H1 (cell line): ENCODE data around the gene IRF8. TPM values are rescaled to one million over a fixed set of nuclear protein-coding genes. Genes with fewer than 3 reads are reported as not detected.

Experiments
- CTCF ChIA-PET: fragments of 300-600 bp; sonication (Branson Sonifier 250); formaldehyde crosslinking; loops from one replicate; lab custom pipeline; 2021; ENCODE audit not compliant: partially characterized antibody; lab: Charles Lee
- POLR2A ChIA-PET: fragments of 300-600 bp; sonication (Branson Sonifier 250); formaldehyde crosslinking; loops from one replicate; lab custom pipeline; 2021; ENCODE audit warnings: inconsistent platforms; ENCODE audit not compliant: partially characterized antibody; lab: Charles Lee
- DNase-seq, 2 experiments: peaks; one replicate each; pipeline versions ENCODE4 v3.0.0 to v3.0.0-alpha.2; 2010 to 2022; ENCODE audit warnings: low spot score in 2 of 2, low read depth in 1 of 2, mixed read lengths in 1 of 2
- FAIRE-seq: peaks from 2 replicates; lab custom pipeline; 2011; peaks lifted over from hg19 to GRCh38; lab: Jason Lieb, UNC
- H2AFZ ChIP-seq: 2 replicates; pipeline ENCODE4 v1.8.1; 2012; ENCODE audit warnings: low read length, inconsistent platforms
- H2AK5ac ChIP-seq: 2 replicates; pipeline ENCODE4 v1.6.1; 2013; ENCODE audit warnings: low read depth, low read length
- H2BK120ac ChIP-seq: replicated peaks from 2 replicates; pipeline ENCODE3; 2013; ENCODE audit warnings: low read depth, low read length, inconsistent platforms
- H2BK12ac ChIP-seq: 2 replicates; pipeline ENCODE4 v1.6.1; 2013; ENCODE audit warnings: low read depth, low read length
- H2BK15ac ChIP-seq: 2 replicates; pipeline ENCODE4 v1.6.1; 2013; ENCODE audit warnings: low read length
- H2BK20ac ChIP-seq: 2 replicates; pipeline ENCODE4 v1.6.1; 2013; ENCODE audit warnings: low read length
- H2BK5ac ChIP-seq: 2 replicates; pipeline ENCODE4 v1.6.1; 2013; ENCODE audit warnings: low read depth, low read length
- H3K14ac ChIP-seq: 2 replicates; pipeline ENCODE4 v1.6.1; 2013; ENCODE audit warnings: inconsistent platforms; ENCODE audit not compliant: insufficient read length
- H3K18ac ChIP-seq: 2 replicates; pipeline ENCODE4 v1.6.1; 2013; ENCODE audit warnings: low read length; ENCODE audit errors: extremely low read depth
- H3K23ac ChIP-seq: 2 replicates; pipeline ENCODE4 v1.6.1; 2013; ENCODE audit warnings: inconsistent platforms; ENCODE audit not compliant: insufficient read length
- H3K23me2 ChIP-seq: 2 replicates; pipeline ENCODE4 v1.6.1; 2013; ENCODE audit warnings: low read depth, low read length
- H3K27ac ChIP-seq: 2 replicates; pipeline ENCODE4 v1.6.1; 2011; ENCODE audit warnings: low read depth, low read length, inconsistent platforms
- H3K27me3 ChIP-seq, 4 experiments: replicated peaks in 1 of 4; 1 replicate in 1 of 4; 2 replicates in 3 of 4; pipeline versions ENCODE4 v1.6.1 to v1.8.1; 2011 to 2013; ENCODE audit warnings: low read length in 3 of 4, mild to moderate bottlenecking in 3 of 4, inconsistent platforms in 2 of 4, mixed read lengths in 2 of 4, moderate library complexity in 1 of 4; ENCODE audit not compliant: control insufficient read depth in 3 of 4, insufficient read depth in 3 of 4; ENCODE audit errors: extremely low read depth in 1 of 4
- H3K36me3 ChIP-seq, 4 experiments: 2 replicates each; pipeline versions ENCODE4 v1.6.1 to v1.8.1; 2011 to 2013; ENCODE audit warnings: mild to moderate bottlenecking in 4 of 4, low read length in 3 of 4, moderate library complexity in 2 of 4, control low read depth in 1 of 4, inconsistent platforms in 1 of 4; ENCODE audit not compliant: insufficient read depth in 4 of 4, control insufficient read depth in 2 of 4
- H3K4ac ChIP-seq: replicated peaks from 2 replicates; pipeline ENCODE3; 2013; ENCODE audit warnings: low read length, low read depth, mixed read lengths, inconsistent platforms; ENCODE audit not compliant: insufficient read length
- H3K4me1 ChIP-seq, 4 experiments: replicated peaks in 1 of 4; 1 replicate in 1 of 4; 2 replicates in 3 of 4; pipeline versions ENCODE4 v1.6.1 to v1.8.1; 2011 to 2013; ENCODE audit warnings: low read length in 3 of 4, inconsistent platforms in 2 of 4, mixed read lengths in 1 of 4; ENCODE audit not compliant: insufficient read depth in 4 of 4, control insufficient read depth in 3 of 4
- H3K4me2 ChIP-seq, 2 experiments: 2 replicates each; pipeline versions ENCODE4 v1.6.1 to v1.8.1; 2011 to 2013; ENCODE audit warnings: low read depth in 2 of 2, low read length in 2 of 2, control low read depth in 1 of 2, inconsistent platforms in 1 of 2, mild to moderate bottlenecking in 1 of 2; ENCODE audit not compliant: insufficient read depth in 1 of 2
- H3K4me3 ChIP-seq, 4 experiments: fragments of 200-600, 300-600 bp in 1 of 4; sonication (generic), shearing (Covaris generic), sonication (Bioruptor Twin) in 1 of 4; 2 replicates each; pipeline versions ENCODE4 v1.5.1 to v1.8.1; 2011 to 2016; ENCODE audit warnings: low read length in 4 of 4, low read depth in 3 of 4, control low read depth in 2 of 4, inconsistent platforms in 2 of 4, mild to moderate bottlenecking in 2 of 4, mixed read lengths in 1 of 4, moderate library complexity in 1 of 4; ENCODE audit not compliant: insufficient read depth in 2 of 4; ENCODE audit errors: extremely low read depth in 1 of 4
- H3K56ac ChIP-seq: replicated peaks from 2 replicates; pipeline ENCODE3; 2013; ENCODE audit warnings: low read depth, mild to moderate bottlenecking, mixed read lengths, low read length, inconsistent platforms; ENCODE audit not compliant: insufficient read length
- H3K79me1 ChIP-seq: 2 replicates; pipeline ENCODE4 v1.6.1; 2013; ENCODE audit warnings: low read depth, low read length, control low read depth
- H3K79me2 ChIP-seq, 2 experiments: 2 replicates each; pipeline versions ENCODE4 v1.6.1 to v1.8.1; 2012 to 2013; ENCODE audit warnings: low read length in 2 of 2, mild to moderate bottlenecking in 2 of 2, inconsistent platforms in 1 of 2; ENCODE audit not compliant: insufficient read depth in 2 of 2, control insufficient read depth in 1 of 2
- H3K9ac ChIP-seq, 4 experiments: replicated peaks in 1 of 4; 1 replicate in 1 of 4; 2 replicates in 3 of 4; pipeline versions ENCODE4 v1.6.1 to v1.8.1; 2011 to 2013; ENCODE audit warnings: low read depth in 3 of 4, low read length in 3 of 4, control low read depth in 2 of 4, mild to moderate bottlenecking in 2 of 4, moderate library complexity in 2 of 4, inconsistent platforms in 1 of 4; ENCODE audit errors: extremely low read depth in 1 of 4
- H3K9me3 ChIP-seq, 2 experiments: 2 replicates each; pipeline versions ENCODE4 v1.6.1 to v1.8.1; 2012 to 2013; ENCODE audit warnings: mild to moderate bottlenecking in 2 of 2, moderate library complexity in 2 of 2, control low read depth in 1 of 2, inconsistent platforms in 1 of 2, low read depth in 1 of 2, low read length in 1 of 2, mixed read lengths in 1 of 2; ENCODE audit not compliant: insufficient read depth in 2 of 2
- H4K20me1 ChIP-seq, 2 experiments: replicated peaks in 1 of 2; 2 replicates each; pipeline versions ENCODE3 to v1.8.1; 2011 to 2013; ENCODE audit warnings: inconsistent platforms in 2 of 2, low read length in 2 of 2, mild to moderate bottlenecking in 1 of 2; ENCODE audit not compliant: insufficient read depth in 2 of 2, control insufficient read depth in 1 of 2
- H4K5ac ChIP-seq: 2 replicates; pipeline ENCODE4 v1.6.1; 2013; ENCODE audit warnings: low read length, low read depth, mixed read lengths, inconsistent platforms; ENCODE audit not compliant: insufficient read length
- H4K8ac ChIP-seq: 2 replicates; pipeline ENCODE4 v1.8.0; 2013; ENCODE audit warnings: mild to moderate bottlenecking, moderate library complexity, low read length, inconsistent platforms; ENCODE audit not compliant: insufficient read depth; ENCODE audit errors: extremely low read depth
- H4K91ac ChIP-seq: replicated peaks from 2 replicates; pipeline ENCODE3; 2013; ENCODE audit warnings: low read length, mixed read lengths, inconsistent platforms; ENCODE audit not compliant: insufficient read length
- ATF3 ChIP-seq: IDR thresholded peaks from 2 replicates; pipeline ENCODE4 v1.6.1; 2011; ENCODE audit warnings: low read depth, mild to moderate bottlenecking, low read length; ENCODE audit not compliant: insufficient read depth
- E2F6 ChIP-seq: IDR thresholded peaks from 2 replicates; pipeline ENCODE4 v1.6.1; 2012; ENCODE audit warnings: inconsistent platforms
- GTF2F1 ChIP-seq: IDR thresholded peaks from 2 replicates; pipeline ENCODE4 v1.6.1; 2012; ENCODE audit warnings: low read depth, low read length, improper control_type of control experiment, borderline replicate concordance
- HDAC6 ChIP-seq: IDR thresholded peaks from one replicate; pipeline ENCODE4 v1.7.1; 2012; ENCODE audit warnings: low read depth, mild to moderate bottlenecking, inconsistent platforms, low read length, moderate library complexity
- SIN3A ChIP-seq, 2 experiments: IDR thresholded peaks in 1 of 2; conservative IDR thresholded peaks in 1 of 2; 2 replicates each; pipeline ENCODE4 v1.6.1; 2011 to 2012; ENCODE audit warnings: low read length in 2 of 2, improper control_type of control experiment in 1 of 2, low read depth in 1 of 2, mild to moderate bottlenecking in 1 of 2
- TBP ChIP-seq: IDR thresholded peaks from 2 replicates; pipeline ENCODE4 v1.6.1; 2011; ENCODE audit warnings: low read depth, low read length, improper control_type of control experiment
- YY1 ChIP-seq: IDR thresholded peaks from 2 replicates; pipeline ENCODE4 v1.6.1; 2011; ENCODE audit warnings: low read depth, mild to moderate bottlenecking, low read length
- WGBS, 2 experiments: shearing (Covaris generic) in 1 of 2; methylation state at CpG; one replicate each; pipeline versions ENCODE4 v1.1.6 to v1.1.7; 2013 to 2015; ENCODE audit warnings: low lambda C conversion rate in 2 of 2, mixed read lengths in 2 of 2, inconsistent platforms in 1 of 2, low coverage in 1 of 2, missing lambda C conversion rate in 1 of 2; ENCODE audit not compliant: insufficient replicate concordance in 2 of 2, insufficient coverage in 1 of 2, insufficient read length in 1 of 2; ENCODE audit errors: extremely low coverage in 1 of 2, missing lambda C conversion rate in 1 of 2; 5-methylcytosine and 5-hydroxymethylcytosine counted together
- polyA plus RNA-seq, 7 experiments: library from polyadenylated mRNA; depleted of rRNA in 3 of 7; stranded (reverse) in 5 of 7; unstranded in 2 of 7; fragments of >200 nt in 5 of 7; fragments of 200-250 nt in 2 of 7; gene quantifications; 1 replicate in 5 of 7; 2 replicates in 1 of 7; 4 replicates in 1 of 7; pipeline versions ENCODE4 v1.2.1 to v1.2.3, GENCODE V29; 2011 to 2013; ENCODE audit warnings: missing spikeins in 2 of 7, mixed read lengths in 2 of 7
- total RNA-seq: library from RNA; stranded (reverse); fragmentation: NEBNext Ultra II Directional; extraction: Animal tissue kit (Norgen Biotek cat#: 25700); gene quantifications from 2 replicates; pipeline ENCODE4 v1.2.1, GENCODE V29; 2021

Gene IRF8
- total and polyA plus RNA-seq, 2 of the 8 experiments (the other 6 are each of a cell fraction or from before 2014, with no cell fraction given), result 0.35 to 2.0 TPM

- no peak overlapping the region for H4K5ac ChIP-seq
- no peak overlapping the region for H2AK5ac ChIP-seq
- H3K4me2 ChIP-seq, result no peak overlapping the region
- H3K14ac ChIP-seq, result no peak overlapping the region
- no peak overlapping the region for H2BK20ac ChIP-seq
- H3K23ac ChIP-seq, result no peak overlapping the region
- H3K4ac ChIP-seq, result no peak overlapping the region
- H3K79me1 ChIP-seq, result no peaks in the 10 kb centered on the region
- H2BK12ac ChIP-seq, result no peak overlapping the region
- no peak for FAIRE-seq
- H3K4me1 ChIP-seq, result no peaks in the 10 kb centered on the region
- H3K56ac ChIP-seq, result no peak overlapping the region
- POLR2A ChIA-PET, result no interaction called here
- no peaks in the 10 kb centered on the region for H4K20me1 ChIP-seq
- H3K23me2 ChIP-seq, result no peaks in the 10 kb centered on the region
- DNase-seq, result no peak
- H2BK5ac ChIP-seq, result no peak overlapping the region
- H3K27me3 ChIP-seq, result peaks cover 0 to 3% (median 0%) of the 10 kb centered on the region in 4 experiments; a peak in 3 of 7 replicates
- no peak overlapping the region for H3K9ac ChIP-seq
- no peak overlapping the region for H2BK15ac ChIP-seq
- no peak overlapping the region for H2BK120ac ChIP-seq
- no peak overlapping the region for H3K4me3 ChIP-seq
- no peak overlapping the region for H4K8ac ChIP-seq
- no peak overlapping the region for H2AFZ ChIP-seq
- TF ChIP-seq E2F6 (no peak), HDAC6 (no peak), SIN3A (conservative IDR thresholded peaks at IDR 0.05 in 1 of 2, IDR thresholded peaks at IDR 0.05 in 1 of 2; ENCODE audit: low read depth in 1 of 2, low read length in 2 of 2) (no peak), GTF2F1 (no peak), TBP (no peak), YY1 (no peak), ATF3 (no peak)
- H3K79me2 ChIP-seq, result no peaks in the 10 kb centered on the region
- no peaks in the 10 kb centered on the region for H3K9me3 ChIP-seq
- no peak overlapping the region for H4K91ac ChIP-seq
- WGBS, 2 experiments, result 84% methylated on average over 13 of the region's 13 CpGs; no CpG with 5 or more reads in 1 of the 2 experiments
- no peaks in the 10 kb centered on the region for H3K36me3 ChIP-seq
- CTCF ChIA-PET, result no interaction called here
- H3K18ac ChIP-seq, result no peak overlapping the region
- no peak overlapping the region for H3K27ac ChIP-seq
Measured at GRCh38 chr16:85884808-85885463, 14.0 kb upstream of the IRF8 start.
